HEK293T (cell line): Measurements from ENCODE around the gene KRTAP4-7.
"Not testable (repeated sequence)": the region's sequence is repeated elsewhere in the genome, so short reads cannot be mapped to it uniquely, and the experiment has no call there.

ENCODE experiments used
- BHLHE40 ChIP-seq: fragments of 450-650 bp; IDR thresholded peaks from 2 replicates; pipeline ENCODE4 v1.6.1; 2016; ENCODE audit warnings: mild to moderate bottlenecking, moderate library complexity, borderline replicate concordance
- FOXA1 ChIP-seq: fragments of 450-650 bp; IDR thresholded peaks from 2 replicates; pipeline ENCODE4 v1.6.1; 2016; ENCODE audit warnings: mild to moderate bottlenecking
- FOXM1 ChIP-seq: fragments of 450-650 bp; IDR thresholded peaks from 2 replicates; pipeline ENCODE4 v1.6.1; 2017; ENCODE audit warnings: mild to moderate bottlenecking, borderline replicate concordance
- HDGF ChIP-seq: fragments of 450-650 bp; IDR thresholded peaks from 2 replicates; pipeline ENCODE4 v1.6.1; 2017; ENCODE audit warnings: antibody characterized with exemption, borderline replicate concordance
- NFRKB ChIP-seq: fragments of 450-650 bp; IDR thresholded peaks from 2 replicates; pipeline ENCODE4 v1.6.1; 2016; ENCODE audit warnings: mild to moderate bottlenecking, moderate library complexity
- PKNOX1 ChIP-seq: fragments of 450-650 bp; IDR thresholded peaks from 2 replicates; pipeline ENCODE4 v1.6.1; 2016
- SP1 ChIP-seq: fragments of 450-650 bp; IDR thresholded peaks from 2 replicates; pipeline ENCODE4 v1.6.1; 2017
- SUZ12 ChIP-seq: fragments of 450-650 bp; IDR thresholded peaks from 2 replicates; pipeline ENCODE4 v1.6.1; 2016; ENCODE audit warnings: mild to moderate bottlenecking
- TARDBP ChIP-seq: fragments of 450-650 bp; IDR thresholded peaks from 2 replicates; pipeline ENCODE4 v1.6.1; 2016
- ZNF384 ChIP-seq: fragments of 450-650 bp; IDR thresholded peaks from 2 replicates; pipeline ENCODE4 v1.6.1; 2016

GRCh38 chr17:41099682-41100480 is 15.9 kb downstream of the KRTAP4-7 start:
- not testable (repeated sequence) for TF ChIP-seq FOXM1, SP1, FOXA1, NFRKB, BHLHE40, ZNF384, PKNOX1, HDGF, TARDBP, SUZ12
